ENCODE data around the gene CDCP2. TPM values are rescaled to one million over a fixed set of nuclear protein-coding genes. Genes with fewer than 3 reads are reported as not detected.

Gene CDCP2
- total RNA-seq, 1 donor from 2014 or later = not detected

GRCh38 chr1:54120698-54121481 is 31.9 kb downstream of the CDCP2 start:
- TF ChIP-seq CTCF (IDR thresholded peaks at IDR 0.05) = no peak
- Histone ChIP-seq H3K9me3 (no peaks in the 10 kb centered on the region), H3K36me3 (no peaks in the 10 kb centered on the region), H3K4me1 (peaks cover 0 to 3% of the 10 kb centered on the region in 2 donors), H3K27me3 (no peaks in the 10 kb centered on the region), H3K4me3 (peak overlapping the region; percentile 25 to 60), H3K27ac (no peak overlapping the region)
- intact Hi-C loops (cut with DNase I) = loop anchor here (1.0 to 5.0 kb wide), 3 partner anchors 151 to 368 kb away; partner anchors contain the start of gene SSBP3
- no peak for DNase-seq (ENCODE audit: low spot score in 2 of 2)

- Histone ChIP-seq H3K4me1 (peaks cover 0 to 3% of the 10 kb centered on the region in 2 donors), H3K36me3 (no peaks in the 10 kb centered on the region), H3K27ac (no peak overlapping the region), H3K27me3 (no peaks in the 10 kb centered on the region), H3K9me3 (no peaks in the 10 kb centered on the region), H3K4me3 (no peak overlapping the region)
- no peak for TF ChIP-seq CTCF (IDR thresholded peaks at IDR 0.05)
- intact Hi-C loops (cut with DNase I) = loop anchor here (5.0 kb wide), 2 partner anchors 152 to 287 kb away; partner anchors contain the start of gene SSBP3
- DNase-seq (ENCODE audit: low spot score in 2 of 2) = no peak
These were observed 32.6 kb downstream of the CDCP2 start for GRCh38 chr1:54120018-54120697.

GRCh38 chr1:54118704-54119103 is 34.1 kb downstream of the CDCP2 start:
- Histone ChIP-seq H3K4me3 (no peak overlapping the region), H3K9me3 (no peaks in the 10 kb centered on the region), H3K36me3 (no peaks in the 10 kb centered on the region), H3K27ac (no peak overlapping the region), H3K4me1 (peaks cover 0 to 3% of the 10 kb centered on the region in 2 donors), H3K27me3 (no peaks in the 10 kb centered on the region)
- intact Hi-C loops (cut with DNase I) = no loop called here
- no peak for TF ChIP-seq CTCF (IDR thresholded peaks at IDR 0.05)
- DNase-seq (ENCODE audit: low spot score in 2 of 2) = no peak

- H3K27ac ChIP-seq = no peak overlapping the region
- H3K27me3 ChIP-seq = no peaks in the 10 kb centered on the region
- intact Hi-C loops (cut with DNase I) = no loop called here
- H3K9me3 ChIP-seq = no peaks in the 10 kb centered on the region
- no peak overlapping the region for H3K4me3 ChIP-seq
- TF ChIP-seq CTCF (IDR thresholded peaks at IDR 0.05) = no peak
- DNase-seq (ENCODE audit: low spot score in 2 of 2) = no peak
- H3K4me1 ChIP-seq = peaks cover 0 to 3% of the 10 kb centered on the region in 2 donors
- no peaks in the 10 kb centered on the region for H3K36me3 ChIP-seq
These were observed 34.8 kb downstream of the CDCP2 start for GRCh38 chr1:54117815-54118563.

- no peak overlapping the region for H3K4me3 ChIP-seq
- no peaks in the 10 kb centered on the region for H3K27me3 ChIP-seq
- no peak for DNase-seq (ENCODE audit: low spot score in 2 of 2)
- TF ChIP-seq CTCF (IDR thresholded peaks at IDR 0.05) = no peak
- H3K27ac ChIP-seq = no peak overlapping the region
- no peaks in the 10 kb centered on the region for H3K36me3 ChIP-seq
- no peaks in the 10 kb centered on the region for H3K9me3 ChIP-seq
- H3K4me1 ChIP-seq = no peaks in the 10 kb centered on the region
- intact Hi-C loops (cut with DNase I) = no loop called here
These were observed 37.3 kb downstream of the CDCP2 start for GRCh38 chr1:54115520-54115919.

Measured in ascending aorta (tissue), 2 donors.